ENCODE data around the gene LRRC23. TPM values are rescaled to one million over a fixed set of nuclear protein-coding genes. Genes with fewer than 3 reads are reported as not detected.

LRRC23 gene
- polyA plus RNA-seq, 1 donor (not counting 4 experiments of a cell fraction or from before 2014, with no cell fraction given) = 7.1 TPM

DNA sequence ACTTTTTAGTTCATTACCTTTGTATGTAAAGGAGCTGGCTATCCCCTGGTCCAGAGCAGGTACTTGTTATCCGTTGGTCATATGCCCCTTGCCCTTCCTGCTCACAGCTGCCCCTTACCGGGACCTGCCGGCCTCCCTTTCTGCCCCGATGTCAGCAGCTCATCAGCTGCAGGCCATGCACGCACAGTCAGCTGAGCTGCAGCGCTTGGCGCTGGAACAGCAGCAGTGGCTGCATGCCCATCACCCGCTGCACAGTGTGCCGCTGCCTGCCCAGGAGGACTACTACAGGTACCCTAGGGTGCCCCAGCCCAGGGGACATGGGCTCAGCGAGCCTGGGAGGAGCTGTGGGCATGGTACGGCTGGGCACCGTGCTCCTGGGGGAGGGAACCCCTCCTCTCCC, 36.6 kb downstream of the LRRC23 start:
- Histone ChIP-seq H3K36me3 (ENCODE audit: control insufficient read depth in 2 of 2, extremely low read depth in 1 of 2, insufficient read depth in 2 of 2, low read length in 2 of 2) (peaks cover 16 to 21% of the 10 kb centered on the region in 2 experiments), H3K79me2 (ENCODE audit: control insufficient read depth, insufficient read depth, low read length) (peaks cover 3% of the 10 kb centered on the region), H3K9me3 (ENCODE audit: control insufficient read depth, low read depth, low read length) (no peaks in the 10 kb centered on the region), H3K4me3 (ENCODE audit: control insufficient read depth in 2 of 3, extremely low read depth in 1 of 3, insufficient read depth in 2 of 3, low read depth in 1 of 3, low read length in 3 of 3) (no peak overlapping the region), H3K9me1 (ENCODE audit: control insufficient read depth, extremely low read depth, insufficient read depth, low read length) (no peaks in the 10 kb centered on the region), H3K9ac (ENCODE audit: control insufficient read depth, extremely low read depth, insufficient read depth, low read length) (no peak overlapping the region), H2AFZ (ENCODE audit: control insufficient read depth, low read length) (no peak overlapping the region), H3K27ac (ENCODE audit: control insufficient read depth, insufficient read depth, low read length) (no peak overlapping the region), H3K4me1 (ENCODE audit: control insufficient read depth, extremely low read depth, insufficient read depth, low read length) (peaks cover 25% of the 10 kb centered on the region), H4K20me1 (ENCODE audit: control insufficient read depth, extremely low read depth, insufficient read depth, low read length) (no peaks in the 10 kb centered on the region), H3K4me2 (ENCODE audit: control insufficient read depth, extremely low read depth, insufficient read depth, low read depth, low read length) (no peak overlapping the region), H3K27me3 (ENCODE audit: control insufficient read depth, extremely low read depth, insufficient read depth, low read length) (no peaks in the 10 kb centered on the region)
- DNase-seq (ENCODE audit: low read depth, low spot score) (no peak), FAIRE-seq (no peak)
- TF ChIP-seq, protein P1, sequence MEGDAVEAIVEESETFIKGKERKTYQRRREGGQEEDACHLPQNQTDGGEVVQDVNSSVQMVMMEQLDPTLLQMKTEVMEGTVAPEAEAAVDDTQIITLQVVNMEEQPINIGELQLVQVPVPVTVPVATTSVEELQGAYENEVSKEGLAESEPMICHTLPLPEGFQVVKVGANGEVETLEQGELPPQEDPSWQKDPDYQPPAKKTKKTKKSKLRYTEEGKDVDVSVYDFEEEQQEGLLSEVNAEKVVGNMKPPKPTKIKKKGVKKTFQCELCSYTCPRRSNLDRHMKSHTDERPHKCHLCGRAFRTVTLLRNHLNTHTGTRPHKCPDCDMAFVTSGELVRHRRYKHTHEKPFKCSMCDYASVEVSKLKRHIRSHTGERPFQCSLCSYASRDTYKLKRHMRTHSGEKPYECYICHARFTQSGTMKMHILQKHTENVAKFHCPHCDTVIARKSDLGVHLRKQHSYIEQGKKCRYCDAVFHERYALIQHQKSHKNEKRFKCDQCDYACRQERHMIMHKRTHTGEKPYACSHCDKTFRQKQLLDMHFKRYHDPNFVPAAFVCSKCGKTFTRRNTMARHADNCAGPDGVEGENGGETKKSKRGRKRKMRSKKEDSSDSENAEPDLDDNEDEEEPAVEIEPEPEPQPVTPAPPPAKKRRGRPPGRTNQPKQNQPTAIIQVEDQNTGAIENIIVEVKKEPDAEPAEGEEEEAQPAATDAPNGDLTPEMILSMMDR (optimal IDR thresholded peaks at IDR 0.05 in 1 of 3, IDR thresholded peaks at IDR 0.05 in 1 of 3, conservative IDR thresholded peaks at IDR 0.05 in 1 of 3; ENCODE audit: extremely low read depth in 1 of 3, insufficient read depth in 2 of 3, low read length in 3 of 3) = no peak
- no peak for TF ChIP-seq EZH2 (IDR thresholded peaks at IDR 0.05; ENCODE audit: low read length)
- dilution Hi-C loops (cut with MboI; ENCODE audit: extremely low pct_ligation_motif_present, low sequenced_read_pairs) = no loop called here

DNA sequence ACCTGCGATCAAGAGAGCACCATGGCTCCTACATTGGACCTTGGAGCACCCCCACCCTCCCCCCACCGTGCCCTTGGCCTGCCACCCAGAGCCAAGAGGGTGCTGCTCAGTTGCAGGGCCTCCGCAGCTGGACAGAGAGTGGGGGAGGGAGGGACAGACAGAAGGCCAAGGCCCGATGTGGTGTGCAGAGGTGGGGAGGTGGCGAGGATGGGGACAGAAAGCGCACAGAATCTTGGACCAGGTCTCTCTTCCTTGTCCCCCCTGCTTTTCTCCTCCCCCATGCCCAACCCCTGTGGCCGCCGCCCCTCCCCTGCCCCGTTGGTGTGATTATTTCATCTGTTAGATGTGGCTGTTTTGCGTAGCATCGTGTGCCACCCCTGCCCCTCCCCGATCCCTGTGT, 37.2 kb downstream of the LRRC23 start:
- peaks cover 11 to 21% of the 10 kb centered on the region in 2 experiments for H3K36me3 ChIP-seq (ENCODE audit: control insufficient read depth in 2 of 2, extremely low read depth in 1 of 2, insufficient read depth in 2 of 2, low read length in 2 of 2)
- H2AFZ ChIP-seq (ENCODE audit: control insufficient read depth, low read length) = no peak overlapping the region
- FAIRE-seq = no peak
- TF ChIP-seq, protein P1 (optimal IDR thresholded peaks at IDR 0.05 in 1 of 3, IDR thresholded peaks at IDR 0.05 in 1 of 3, conservative IDR thresholded peaks at IDR 0.05 in 1 of 3; ENCODE audit: extremely low read depth in 1 of 3, insufficient read depth in 2 of 3, low read length in 3 of 3) = no peak
- TF ChIP-seq EZH2 (IDR thresholded peaks at IDR 0.05; ENCODE audit: low read length) = no peak
- peaks cover 27% of the 10 kb centered on the region for H3K4me1 ChIP-seq (ENCODE audit: control insufficient read depth, extremely low read depth, insufficient read depth, low read length)
- DNase-seq (ENCODE audit: low read depth, low spot score) = no peak
- dilution Hi-C loops (cut with MboI; ENCODE audit: extremely low pct_ligation_motif_present, low sequenced_read_pairs) = no loop called here
- no peaks in the 10 kb centered on the region for H3K9me3 ChIP-seq (ENCODE audit: control insufficient read depth, low read depth, low read length)
- H3K27ac ChIP-seq (ENCODE audit: control insufficient read depth, insufficient read depth, low read length) = no peak overlapping the region
- no peak overlapping the region for H3K9ac ChIP-seq (ENCODE audit: control insufficient read depth, extremely low read depth, insufficient read depth, low read length)
- no peak overlapping the region for H3K4me2 ChIP-seq (ENCODE audit: control insufficient read depth, extremely low read depth, insufficient read depth, low read depth, low read length)
- H3K27me3 ChIP-seq (ENCODE audit: control insufficient read depth, extremely low read depth, insufficient read depth, low read length) = no peaks in the 10 kb centered on the region
- peaks cover 3% of the 10 kb centered on the region for H3K79me2 ChIP-seq (ENCODE audit: control insufficient read depth, insufficient read depth, low read length)
- no peaks in the 10 kb centered on the region for H3K9me1 ChIP-seq (ENCODE audit: control insufficient read depth, extremely low read depth, insufficient read depth, low read length)
- no peak overlapping the region for H3K4me3 ChIP-seq (ENCODE audit: control insufficient read depth in 2 of 3, extremely low read depth in 1 of 3, insufficient read depth in 2 of 3, low read depth in 1 of 3, low read length in 3 of 3)
- H4K20me1 ChIP-seq (ENCODE audit: control insufficient read depth, extremely low read depth, insufficient read depth, low read length) = no peaks in the 10 kb centered on the region
